HEK293 (cell line): ENCODE data around the gene HEBP2.

ENCODE experiments used
- CTCF ChIA-PET: fragments of 350-600 bp; formaldehyde crosslinking; extraction: SDS; loops from one replicate; lab custom pipeline; 2021; ENCODE audit warnings: antibody characterized with exemption; lab: Yijun Ruan, JAX
- POLR2A ChIA-PET: fragments of 300-600 bp; formaldehyde crosslinking; extraction: SDS; loops from one replicate; lab custom pipeline; 2020; ENCODE audit warnings: antibody characterized with exemption, inconsistent platforms; lab: Yijun Ruan, JAX
- H3K27ac ChIP-seq: fragments of 200-500 bp; sonication (Bioruptor generic); 2 replicates; pipeline ENCODE4 v1.5.1; 2014; ENCODE audit warnings: low read depth, low read length, control low read depth, inconsistent platforms; ENCODE audit errors: extremely low read depth
- H3K36me3 ChIP-seq, 2 experiments: fragments of 200-500 bp in 1 of 2; sonication (Bioruptor generic) in 1 of 2; 1 replicate in 1 of 2; 2 replicates in 1 of 2; pipeline ENCODE4 v1.5.1; 2014 to 2017; ENCODE audit warnings: inconsistent platforms in 2 of 2, low read length in 2 of 2; ENCODE audit not compliant: control insufficient read depth in 2 of 2, insufficient read depth in 1 of 2
- H3K4me1 ChIP-seq: fragments of 200-500 bp; sonication (Bioruptor generic); 2 replicates; pipeline ENCODE4 v1.5.1; 2014; ENCODE audit warnings: mild to moderate bottlenecking, low read length, inconsistent platforms; ENCODE audit not compliant: control insufficient read depth, insufficient read depth
- H3K4me3 ChIP-seq: 2 replicates; pipeline ENCODE4 v1.5.1; 2011; ENCODE audit warnings: low read depth, mild to moderate bottlenecking, control low read depth, low read length, moderate library complexity
- H3K9me3 ChIP-seq: fragments of 200-500 bp; sonication (Bioruptor generic); 2 replicates; pipeline ENCODE4 v1.5.1; 2014; ENCODE audit warnings: low read depth, low read length, inconsistent platforms; ENCODE audit not compliant: control insufficient read depth, insufficient read depth
- SCRT1 ChIP-seq: fragments of 450-650 bp; formaldehyde crosslinking; IDR thresholded peaks from 2 replicates; pipeline ENCODE4 v1.5.1; 2016; ENCODE audit warnings: missing biosample characterization, missing genetic modification characterization, borderline replicate concordance
- ZBTB21 ChIP-seq: fragments of 450-650 bp; formaldehyde crosslinking; IDR thresholded peaks from 2 replicates; pipeline ENCODE4 v1.5.1; 2017; ENCODE audit warnings: missing biosample characterization, missing genetic modification characterization
- ZEB2 ChIP-seq: fragments of 450-650 bp; formaldehyde crosslinking; IDR thresholded peaks from 2 replicates; pipeline ENCODE4 v1.5.1; 2016; ENCODE audit warnings: missing biosample characterization, missing genetic modification characterization
- ZFP41 ChIP-seq: fragments of 450-650 bp; formaldehyde crosslinking; IDR thresholded peaks from 2 replicates; pipeline ENCODE4 v1.5.1; 2016; ENCODE audit warnings: missing biosample characterization, missing genetic modification characterization, borderline replicate concordance
- ZNF132 ChIP-seq: fragments of 450-650 bp; formaldehyde crosslinking; IDR thresholded peaks from 2 replicates; pipeline ENCODE4 v1.5.1; 2017; ENCODE audit warnings: missing biosample characterization, missing genetic modification characterization, borderline replicate concordance
- ZNF138 ChIP-seq: fragments of 450-650 bp; formaldehyde crosslinking; IDR thresholded peaks from 2 replicates; pipeline ENCODE4 v1.5.1; 2016; ENCODE audit warnings: missing biosample characterization, missing genetic modification characterization, borderline replicate concordance
- ZNF19 ChIP-seq: fragments of 450-650 bp; formaldehyde crosslinking; IDR thresholded peaks from 2 replicates; pipeline ENCODE4; 2016; ENCODE audit warnings: missing biosample characterization, missing genetic modification characterization, low read depth
- ZNF391 ChIP-seq: fragments of 450-650 bp; formaldehyde crosslinking; IDR thresholded peaks from 2 replicates; pipeline ENCODE4 v1.5.1; 2016; ENCODE audit warnings: low read depth, missing biosample characterization, missing genetic modification characterization, borderline replicate concordance
- ZNF394 ChIP-seq: fragments of 450-650 bp; formaldehyde crosslinking; IDR thresholded peaks from 2 replicates; pipeline ENCODE4 v1.5.1; 2016; ENCODE audit warnings: missing biosample characterization, missing genetic modification characterization, mild to moderate bottlenecking, moderate library complexity, borderline replicate concordance
- ZNF416 ChIP-seq: fragments of 450-650 bp; formaldehyde crosslinking; IDR thresholded peaks from 2 replicates; pipeline ENCODE4 v1.5.1; 2016; ENCODE audit warnings: missing biosample characterization, missing genetic modification characterization
- ZNF530 ChIP-seq: fragments of 450-650 bp; formaldehyde crosslinking; IDR thresholded peaks from 2 replicates; pipeline ENCODE4 v1.5.1; 2016; ENCODE audit warnings: low read depth, missing biosample characterization, missing genetic modification characterization
- ZNF561 ChIP-seq: fragments of 450-650 bp; IDR thresholded peaks from 2 replicates; pipeline ENCODE4 v1.5.1; 2018; ENCODE audit warnings: missing biosample characterization, missing genetic modification characterization, borderline replicate concordance
- ZNF585B ChIP-seq: fragments of 450-650 bp; formaldehyde crosslinking; IDR thresholded peaks from 2 replicates; pipeline ENCODE4 v1.5.1; 2016; ENCODE audit warnings: missing biosample characterization, missing genetic modification characterization
- ZNF664 ChIP-seq: fragments of 450-650 bp; formaldehyde crosslinking; IDR thresholded peaks from 2 replicates; pipeline ENCODE4 v1.5.1; 2016; ENCODE audit warnings: missing biosample characterization, missing genetic modification characterization
- ZNF677 ChIP-seq: fragments of 450-650 bp; IDR thresholded peaks from 2 replicates; pipeline ENCODE4 v1.5.0; 2018; ENCODE audit warnings: missing biosample characterization, mild to moderate bottlenecking, missing genetic modification characterization, moderate library complexity
- ZNF707 ChIP-seq: fragments of 450-650 bp; formaldehyde crosslinking; IDR thresholded peaks from 2 replicates; pipeline ENCODE4 v1.5.1; 2016; ENCODE audit warnings: missing biosample characterization, missing genetic modification characterization
- ZNF768 ChIP-seq: fragments of 450-650 bp; formaldehyde crosslinking; IDR thresholded peaks from 2 replicates; pipeline ENCODE4 v1.5.1; 2018; ENCODE audit warnings: missing biosample characterization, mild to moderate bottlenecking, missing genetic modification characterization
- ZNF830 ChIP-seq: fragments of 450-650 bp; IDR thresholded peaks from 2 replicates; pipeline ENCODE4 v1.5.0; 2018; ENCODE audit warnings: missing biosample characterization, missing genetic modification characterization, low read depth, mild to moderate bottlenecking, moderate library complexity
- ZNF843 ChIP-seq: fragments of 450-650 bp; formaldehyde crosslinking; IDR thresholded peaks from 2 replicates; pipeline ENCODE4 v1.5.1; 2016; ENCODE audit warnings: missing biosample characterization, missing genetic modification characterization
- ZSCAN30 ChIP-seq: fragments of 450-650 bp; IDR thresholded peaks from 2 replicates; pipeline ENCODE4 v1.5.1; 2018; ENCODE audit warnings: missing biosample characterization, mild to moderate bottlenecking, missing genetic modification characterization, moderate library complexity
- ZXDB ChIP-seq: fragments of 450-650 bp; formaldehyde crosslinking; IDR thresholded peaks from 2 replicates; pipeline ENCODE4 v1.5.1; 2016; ENCODE audit warnings: missing biosample characterization, missing genetic modification characterization
- TF ChIP-seq, protein P1 (sequence below): fragments of 450-650 bp; formaldehyde crosslinking; IDR thresholded peaks from 2 replicates; pipeline ENCODE4 v1.5.1; 2016; ENCODE audit warnings: missing biosample characterization, missing genetic modification characterization
- TF ChIP-seq, protein P2 (sequence below): fragments of 450-650 bp; formaldehyde crosslinking; IDR thresholded peaks from 2 replicates; pipeline ENCODE4 v1.5.1; 2016; ENCODE audit warnings: missing biosample characterization, missing genetic modification characterization

Gene HEBP2

DNA sequence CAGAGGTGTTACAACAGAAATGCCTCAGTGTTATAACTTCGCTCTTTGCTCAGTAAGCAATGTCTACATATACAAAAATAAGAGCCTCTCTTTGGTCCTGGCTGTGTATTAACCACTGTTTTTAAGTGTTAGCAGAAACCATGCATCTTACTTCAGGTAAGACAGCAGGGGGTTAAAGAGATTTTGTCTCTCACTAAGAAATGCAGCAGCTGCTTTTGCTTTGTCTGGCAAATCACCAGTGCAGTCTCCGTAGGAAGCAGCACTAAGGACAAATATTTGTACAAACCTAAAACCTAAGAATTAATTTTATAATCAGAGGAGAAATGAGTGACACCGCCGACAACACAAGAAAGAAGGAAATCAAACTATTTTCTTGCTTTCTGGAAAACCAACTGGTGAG, 25.6 kb upstream of the HEBP2 start:
- ChIA-PET CTCF (no interaction called here), POLR2A (no interaction called here)
- H3K4me3 ChIP-seq = no peak overlapping the region
- TF ChIP-seq ZNF530 (tag by site-specific recombination) = no peak
- no peak for TF ChIP-seq ZSCAN30 (tag by site-specific recombination)
- TF ChIP-seq ZNF585B (tag by site-specific recombination) = no peak
- no peak for TF ChIP-seq ZNF561 (tag by site-specific recombination)
- TF ChIP-seq ZEB2 (tag by site-specific recombination) = no peak
- no peak for TF ChIP-seq ZNF707 (tag by site-specific recombination)
- TF ChIP-seq ZNF843 = no peak
- TF ChIP-seq ZFP41 (tag by site-specific recombination) = no peak
- H3K4me1 ChIP-seq = no peaks in the 10 kb centered on the region
- H3K36me3 ChIP-seq = no peaks in the 10 kb centered on the region
- H3K9me3 ChIP-seq = no peaks in the 10 kb centered on the region
- H3K27ac ChIP-seq = no peak overlapping the region

DNA sequence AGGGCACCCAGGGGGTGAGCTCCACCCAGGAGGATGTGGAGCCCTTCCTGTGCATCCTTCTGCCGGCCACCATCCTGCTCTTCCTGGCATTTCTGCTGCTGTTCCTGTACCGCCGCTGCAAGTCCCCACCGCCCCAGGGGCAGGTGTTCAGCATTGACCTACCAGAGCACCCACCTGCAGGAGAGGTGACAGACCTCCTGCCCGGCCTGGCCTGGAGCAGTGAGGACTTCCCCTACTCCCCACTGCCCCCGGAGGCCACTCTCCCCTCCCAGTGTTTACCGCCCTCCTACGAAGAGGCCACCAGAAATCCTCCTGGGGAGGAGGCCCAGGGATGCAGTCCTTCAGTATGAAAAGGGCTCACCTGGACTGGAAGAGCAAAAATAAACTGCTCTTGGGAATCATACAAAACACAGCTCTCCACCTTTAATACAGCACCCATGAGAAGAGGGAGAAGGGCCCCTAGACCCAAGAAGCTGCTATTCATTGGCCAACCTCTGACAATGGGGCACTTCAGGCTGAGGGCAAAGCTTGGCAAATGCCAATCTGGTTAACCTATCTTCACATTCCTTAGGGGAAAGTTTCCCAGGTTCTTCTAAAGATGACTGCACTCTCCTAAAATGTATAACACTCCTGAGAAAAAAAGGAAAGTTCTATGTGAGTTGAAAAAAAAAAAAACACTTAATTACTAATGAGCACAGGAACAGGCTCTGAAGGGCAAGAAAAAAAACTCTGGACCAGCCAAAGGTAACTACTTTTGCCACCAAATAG, 21.3 kb upstream of the HEBP2 start:
- H3K36me3 ChIP-seq = no peaks in the 10 kb centered on the region
- TF ChIP-seq ZNF391 (tag by site-specific recombination) = no peak
- TF ChIP-seq ZNF416 (tag by site-specific recombination) = no peak
- TF ChIP-seq ZBTB21 = no peak
- no peak for TF ChIP-seq SCRT1 (tag by site-specific recombination)
- TF ChIP-seq, protein P1, sequence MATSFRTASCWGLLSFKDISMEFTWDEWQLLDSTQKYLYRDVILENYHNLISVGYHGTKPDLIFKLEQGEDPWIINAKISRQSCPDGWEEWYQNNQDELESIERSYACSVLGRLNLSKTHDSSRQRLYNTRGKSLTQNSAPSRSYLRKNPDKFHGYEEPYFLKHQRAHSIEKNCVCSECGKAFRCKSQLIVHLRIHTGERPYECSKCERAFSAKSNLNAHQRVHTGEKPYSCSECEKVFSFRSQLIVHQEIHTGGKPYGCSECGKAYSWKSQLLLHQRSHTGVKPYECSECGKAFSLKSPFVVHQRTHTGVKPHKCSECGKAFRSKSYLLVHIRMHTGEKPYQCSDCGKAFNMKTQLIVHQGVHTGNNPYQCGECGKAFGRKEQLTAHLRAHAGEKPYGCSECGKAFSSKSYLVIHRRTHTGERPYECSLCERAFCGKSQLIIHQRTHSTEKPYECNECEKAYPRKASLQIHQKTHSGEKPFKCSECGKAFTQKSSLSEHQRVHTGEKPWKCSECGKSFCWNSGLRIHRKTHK (tag by site-specific recombination) = no peak
- no peaks in the 10 kb centered on the region for H3K9me3 ChIP-seq
- no peaks in the 10 kb centered on the region for H3K4me1 ChIP-seq
- CTCF ChIA-PET = interaction anchor here (0.7 to 1.3 kb wide), 3 partner anchors 11 to 46 kb away, joined by 3 to 4 read pairs (median 3); partner anchors contain the start of gene HEBP2
- no peak overlapping the region for H3K4me3 ChIP-seq
- H3K27ac ChIP-seq = no peak overlapping the region
- POLR2A ChIA-PET = no interaction called here

- TF ChIP-seq ZNF394 (tag by site-specific recombination) = no peak
- no peak for TF ChIP-seq ZXDB
- no peak for TF ChIP-seq ZNF132
- TF ChIP-seq, protein P2, sequence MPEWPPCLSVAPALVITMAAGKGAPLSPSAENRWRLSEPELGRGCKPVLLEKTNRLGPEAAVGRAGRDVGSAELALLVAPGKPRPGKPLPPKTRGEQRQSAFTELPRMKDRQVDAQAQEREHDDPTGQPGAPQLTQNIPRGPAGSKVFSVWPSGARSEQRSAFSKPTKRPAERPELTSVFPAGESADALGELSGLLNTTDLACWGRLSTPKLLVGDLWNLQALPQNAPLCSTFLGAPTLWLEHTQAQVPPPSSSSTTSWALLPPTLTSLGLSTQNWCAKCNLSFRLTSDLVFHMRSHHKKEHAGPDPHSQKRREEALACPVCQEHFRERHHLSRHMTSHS = no peak
- no peak for TF ChIP-seq ZNF664 (tag by site-specific recombination)
- TF ChIP-seq ZNF677 (tag by site-specific recombination) = no peak
- TF ChIP-seq ZNF768 (tag by site-specific recombination) = no peak
- no peak for TF ChIP-seq ZNF19 (tag by site-specific recombination)
- TF ChIP-seq ZNF585B (tag by site-specific recombination) = no peak
- no peak for TF ChIP-seq ZNF830 (tag by site-specific recombination)
- TF ChIP-seq ZNF138 (tag by site-specific recombination) = no peak
- ChIA-PET POLR2A (no interaction called here), CTCF (interaction anchor here (1.1 to 1.3 kb wide), 2 partner anchors 10 to 21 kb away, joined by 3 to 4 read pairs; partner anchors contain the start of gene HEBP2)
- no peak overlapping the region for H3K4me3 ChIP-seq
- H3K4me1 ChIP-seq = no peaks in the 10 kb centered on the region
- no peak overlapping the region for H3K27ac ChIP-seq
- no peaks in the 10 kb centered on the region for H3K9me3 ChIP-seq
- no peaks in the 10 kb centered on the region for H3K36me3 ChIP-seq
Measured at GRCh38 chr6:138383776-138384175, 20.2 kb upstream of the HEBP2 start.
